Measurements from ENCODE around the gene ALG12. TPM values are rescaled to one million over a fixed set of nuclear protein-coding genes. Genes with fewer than 3 reads are reported as not detected.

ALG12 gene
- total and polyA plus RNA-seq, 2 of the 13 experiments (the other 11 are each of a cell fraction or from before 2014, with no cell fraction given) = 7.8 to 15.8 TPM

DNA sequence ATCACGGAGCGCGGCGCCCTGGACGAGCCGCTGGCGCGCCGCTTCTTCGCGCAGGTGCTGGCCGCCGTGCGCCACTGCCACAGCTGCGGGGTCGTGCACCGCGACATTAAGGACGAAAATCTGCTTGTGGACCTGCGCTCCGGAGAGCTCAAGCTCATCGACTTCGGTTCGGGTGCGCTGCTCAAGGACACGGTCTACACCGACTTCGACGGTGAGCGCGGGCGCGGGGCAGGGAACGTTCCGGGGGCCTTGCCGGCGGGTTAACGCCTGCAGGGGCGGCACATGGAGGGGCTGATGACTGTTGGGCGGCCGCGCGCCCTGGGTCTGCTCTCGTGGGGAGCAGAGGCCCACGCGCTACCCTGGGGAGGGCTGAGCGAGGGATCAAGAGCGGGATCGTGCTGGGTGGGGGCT lies 43.4 kb upstream of the ALG12 start (continued):
- TF ChIP-seq, protein P1, sequence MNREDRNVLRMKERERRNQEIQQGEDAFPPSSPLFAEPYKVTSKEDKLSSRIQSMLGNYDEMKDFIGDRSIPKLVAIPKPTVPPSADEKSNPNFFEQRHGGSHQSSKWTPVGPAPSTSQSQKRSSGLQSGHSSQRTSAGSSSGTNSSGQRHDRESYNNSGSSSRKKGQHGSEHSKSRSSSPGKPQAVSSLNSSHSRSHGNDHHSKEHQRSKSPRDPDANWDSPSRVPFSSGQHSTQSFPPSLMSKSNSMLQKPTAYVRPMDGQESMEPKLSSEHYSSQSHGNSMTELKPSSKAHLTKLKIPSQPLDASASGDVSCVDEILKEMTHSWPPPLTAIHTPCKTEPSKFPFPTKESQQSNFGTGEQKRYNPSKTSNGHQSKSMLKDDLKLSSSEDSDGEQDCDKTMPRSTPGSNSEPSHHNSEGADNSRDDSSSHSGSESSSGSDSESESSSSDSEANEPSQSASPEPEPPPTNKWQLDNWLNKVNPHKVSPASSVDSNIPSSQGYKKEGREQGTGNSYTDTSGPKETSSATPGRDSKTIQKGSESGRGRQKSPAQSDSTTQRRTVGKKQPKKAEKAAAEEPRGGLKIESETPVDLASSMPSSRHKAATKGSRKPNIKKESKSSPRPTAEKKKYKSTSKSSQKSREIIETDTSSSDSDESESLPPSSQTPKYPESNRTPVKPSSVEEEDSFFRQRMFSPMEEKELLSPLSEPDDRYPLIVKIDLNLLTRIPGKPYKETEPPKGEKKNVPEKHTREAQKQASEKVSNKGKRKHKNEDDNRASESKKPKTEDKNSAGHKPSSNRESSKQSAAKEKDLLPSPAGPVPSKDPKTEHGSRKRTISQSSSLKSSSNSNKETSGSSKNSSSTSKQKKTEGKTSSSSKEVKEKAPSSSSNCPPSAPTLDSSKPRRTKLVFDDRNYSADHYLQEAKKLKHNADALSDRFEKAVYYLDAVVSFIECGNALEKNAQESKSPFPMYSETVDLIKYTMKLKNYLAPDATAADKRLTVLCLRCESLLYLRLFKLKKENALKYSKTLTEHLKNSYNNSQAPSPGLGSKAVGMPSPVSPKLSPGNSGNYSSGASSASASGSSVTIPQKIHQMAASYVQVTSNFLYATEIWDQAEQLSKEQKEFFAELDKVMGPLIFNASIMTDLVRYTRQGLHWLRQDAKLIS (CRISPR knock-in tag; IDR thresholded peaks at IDR 0.05) = no peak
- TF ChIP-seq ARHGAP35 (CRISPR knock-in tag; IDR thresholded peaks at IDR 0.05; ENCODE audit: borderline replicate concordance) = no peak; the same call in 1 of the 2 replicates
- TF ChIP-seq, protein P2, sequence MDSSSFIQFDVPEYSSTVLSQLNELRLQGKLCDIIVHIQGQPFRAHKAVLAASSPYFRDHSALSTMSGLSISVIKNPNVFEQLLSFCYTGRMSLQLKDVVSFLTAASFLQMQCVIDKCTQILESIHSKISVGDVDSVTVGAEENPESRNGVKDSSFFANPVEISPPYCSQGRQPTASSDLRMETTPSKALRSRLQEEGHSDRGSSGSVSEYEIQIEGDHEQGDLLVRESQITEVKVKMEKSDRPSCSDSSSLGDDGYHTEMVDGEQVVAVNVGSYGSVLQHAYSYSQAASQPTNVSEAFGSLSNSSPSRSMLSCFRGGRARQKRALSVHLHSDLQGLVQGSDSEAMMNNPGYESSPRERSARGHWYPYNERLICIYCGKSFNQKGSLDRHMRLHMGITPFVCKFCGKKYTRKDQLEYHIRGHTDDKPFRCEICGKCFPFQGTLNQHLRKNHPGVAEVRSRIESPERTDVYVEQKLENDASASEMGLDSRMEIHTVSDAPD (CRISPR knock-in tag; IDR thresholded peaks at IDR 0.05) = no peak
- TF ChIP-seq, protein P3, sequence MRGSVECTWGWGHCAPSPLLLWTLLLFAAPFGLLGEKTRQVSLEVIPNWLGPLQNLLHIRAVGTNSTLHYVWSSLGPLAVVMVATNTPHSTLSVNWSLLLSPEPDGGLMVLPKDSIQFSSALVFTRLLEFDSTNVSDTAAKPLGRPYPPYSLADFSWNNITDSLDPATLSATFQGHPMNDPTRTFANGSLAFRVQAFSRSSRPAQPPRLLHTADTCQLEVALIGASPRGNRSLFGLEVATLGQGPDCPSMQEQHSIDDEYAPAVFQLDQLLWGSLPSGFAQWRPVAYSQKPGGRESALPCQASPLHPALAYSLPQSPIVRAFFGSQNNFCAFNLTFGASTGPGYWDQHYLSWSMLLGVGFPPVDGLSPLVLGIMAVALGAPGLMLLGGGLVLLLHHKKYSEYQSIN (CRISPR knock-in tag; IDR thresholded peaks at IDR 0.05; ENCODE audit: borderline replicate concordance) = no peak
- TF ChIP-seq KMT2A (CRISPR knock-in tag; IDR thresholded peaks at IDR 0.05) = no peak; the same call in 1 of the 2 replicates
- no peak; the same call in 1 of the 2 replicates for TF ChIP-seq PHF20 (CRISPR knock-in tag; IDR thresholded peaks at IDR 0.05)
- TF ChIP-seq GATAD1 (CRISPR knock-in tag; IDR thresholded peaks at IDR 0.05) = peak; percentile 18; the same call in 1 of the 2 replicates
- TF ChIP-seq ZNF839 (CRISPR knock-in tag; IDR thresholded peaks at IDR 0.05; ENCODE audit: borderline replicate concordance) = no peak
- 0 out of 2 replicates have a peak, but pooled peaks have one; percentile 58 for TF ChIP-seq ZNF235 (CRISPR knock-in tag; IDR thresholded peaks at IDR 0.05; ENCODE audit: borderline replicate concordance)
- no peak for TF ChIP-seq ZNF441 (CRISPR knock-in tag; IDR thresholded peaks at IDR 0.05; ENCODE audit: borderline replicate concordance)
- no peak for TF ChIP-seq ZFP1 (CRISPR knock-in tag; IDR thresholded peaks at IDR 0.05)
- no peak for TF ChIP-seq ZNF713 (CRISPR knock-in tag; IDR thresholded peaks at IDR 0.05)
- TF ChIP-seq HNRNPUL1 (IDR thresholded peaks at IDR 0.05; ENCODE audit: low read depth, low read length) = no peak
- no peak for TF ChIP-seq HNRNPLL (IDR thresholded peaks at IDR 0.05; ENCODE audit: low read depth, low read length, poor library complexity, severe bottlenecking)
- TF ChIP-seq CCAR2 (optimal IDR thresholded peaks at IDR 0.05; ENCODE audit: low read depth, low read length) = no peak
- no peak for TF ChIP-seq NCOA1 (CRISPR knock-in tag; IDR thresholded peaks at IDR 0.05)
